COLO668 (cell line): ENCODE results near the gene BRD3.

Experiments used
- DNase-seq: peaks from one replicate; lab custom pipeline; 2025; ENCODE audit not compliant: unreplicated experiment; lab: John Stamatoyannopoulos, UW

The BRD3 gene

GRCh38 chr9:134066913-134067851 lies 644 bp downstream of the BRD3 start:
- DNase-seq: peak; percentile 71

GRCh38 chr9:134066526-134066912 lies 1.3 kb downstream of the BRD3 start:
- DNase-seq: no peak

GRCh38 chr9:134065612-134066419 lies 2.0 kb downstream of the BRD3 start:
- peak; percentile 34 for DNase-seq

- DNase-seq: no peak
Observed at GRCh38 chr9:134064711-134065110, 3.1 kb downstream of the BRD3 start.

GRCh38 chr9:134063571-134064450 lies 4.0 kb downstream of the BRD3 start:
- DNase-seq: no peak

- no peak for DNase-seq
Observed at GRCh38 chr9:134063088-134063570, 4.7 kb downstream of the BRD3 start.

- DNase-seq: no peak
Observed at GRCh38 chr9:134062461-134063087, 5.3 kb downstream of the BRD3 start.

- DNase-seq: peak; percentile 32
Observed at GRCh38 chr9:134061688-134062371, 6.0 kb downstream of the BRD3 start.

- DNase-seq: no peak
Observed at GRCh38 chr9:134061019-134061687, 6.7 kb downstream of the BRD3 start.

GRCh38 chr9:134060546-134060945 lies 7.3 kb downstream of the BRD3 start:
- DNase-seq: no peak

- DNase-seq: no peak
Observed at GRCh38 chr9:134059661-134060395, 8.0 kb downstream of the BRD3 start.

- DNase-seq: no peak
Observed at GRCh38 chr9:134059188-134059641, 8.6 kb downstream of the BRD3 start.

- DNase-seq: no peak
Observed at GRCh38 chr9:134058716-134059115, 9.1 kb downstream of the BRD3 start.

- no peak for DNase-seq
Observed at GRCh38 chr9:134057751-134058701, 9.8 kb downstream of the BRD3 start.

GRCh38 chr9:134057307-134057657 lies 10.5 kb downstream of the BRD3 start:
- DNase-seq: no peak

- DNase-seq: no peak
Observed at GRCh38 chr9:134056483-134057306, 11.1 kb downstream of the BRD3 start.
